ENCODE results near the gene ANXA7. TPM values are rescaled to one million over a fixed set of nuclear protein-coding genes. Genes with fewer than 3 reads are reported as not detected.
A peak's percentile ranks its signal among the peaks of the same experiment; 100 is the strongest.
"Not testable (repeated sequence)": the region's sequence is repeated elsewhere in the genome, so short reads cannot be mapped to it uniquely, and the experiment has no call there.

The ANXA7 gene
- total RNA-seq, 1 experiment from 2014 or later = 115 TPM

- DNase-seq (ENCODE audit: low read depth) = peak; percentile 62
Measured at GRCh38 chr10:73408061-73408460, 5.8 kb downstream of the ANXA7 start.

GRCh38 chr10:73407495-73407894, 6.4 kb downstream of the ANXA7 start:
- no peak for DNase-seq (ENCODE audit: low read depth)

GRCh38 chr10:73406846-73407245, 7.0 kb downstream of the ANXA7 start:
- DNase-seq (ENCODE audit: low read depth) = no peak

- no peak for DNase-seq (ENCODE audit: low read depth)
Measured at GRCh38 chr10:73405556-73405955, 8.3 kb downstream of the ANXA7 start.

- no peak for DNase-seq (ENCODE audit: low read depth)
Measured at GRCh38 chr10:73404690-73405089, 9.2 kb downstream of the ANXA7 start.

GRCh38 chr10:73401636-73402035, 12.2 kb downstream of the ANXA7 start:
- no peak for DNase-seq (ENCODE audit: low read depth)

GRCh38 chr10:73399063-73399462, 14.8 kb downstream of the ANXA7 start:
- no peak for DNase-seq (ENCODE audit: low read depth)

- DNase-seq (ENCODE audit: low read depth) = no peak
Measured at GRCh38 chr10:73398024-73398423, 15.8 kb downstream of the ANXA7 start.

- not testable (repeated sequence) for DNase-seq (ENCODE audit: low read depth)
Measured at GRCh38 chr10:73394325-73394724, 19.5 kb downstream of the ANXA7 start.

- no peak for DNase-seq (ENCODE audit: low read depth)
Measured at GRCh38 chr10:73388228-73388627, 25.6 kb downstream of the ANXA7 start.

GRCh38 chr10:73386583-73386982, 27.3 kb downstream of the ANXA7 start:
- no peak for DNase-seq (ENCODE audit: low read depth)

- no peak for DNase-seq (ENCODE audit: low read depth)
Measured at GRCh38 chr10:73379064-73379748, 34.7 kb downstream of the ANXA7 start.

GRCh38 chr10:73376679-73377078, 37.2 kb downstream of the ANXA7 start:
- DNase-seq (ENCODE audit: low read depth) = no peak

GRCh38 chr10:73368238-73368637, 45.6 kb downstream of the ANXA7 start:
- no peak for DNase-seq (ENCODE audit: low read depth)

- DNase-seq (ENCODE audit: low read depth) = no peak
Measured at GRCh38 chr10:73366381-73367298, 47.2 kb downstream of the ANXA7 start.

- no peak for DNase-seq (ENCODE audit: low read depth)
Measured at GRCh38 chr10:73364964-73365363, 48.9 kb downstream of the ANXA7 start.

GRCh38 chr10:73359492-73359891, 54.4 kb downstream of the ANXA7 start:
- DNase-seq (ENCODE audit: low read depth) = no peak

- DNase-seq (ENCODE audit: low read depth) = peak; percentile 90
Measured at GRCh38 chr10:73358331-73359279, 55.3 kb downstream of the ANXA7 start, which contains the start of gene CFAP70. TSS of gene CFAP70 (minus strand) at chr10:73358864. CDS start at chr10:73354796, 4,068 bp downstream.

- no peak for DNase-seq (ENCODE audit: low read depth)
Measured at GRCh38 chr10:73357821-73358220, 56.0 kb downstream of the ANXA7 start.

- no peak for DNase-seq (ENCODE audit: low read depth)
Measured at GRCh38 chr10:73357166-73357565, 56.7 kb downstream of the ANXA7 start.

GRCh38 chr10:73344269-73344668, 69.6 kb downstream of the ANXA7 start:
- no peak for DNase-seq (ENCODE audit: low read depth)

All from HT1080 (cell line).